SK-MEL-5 (cell line): Measurements from ENCODE around the gene M1AP. TPM values are rescaled to one million over a fixed set of nuclear protein-coding genes. Genes with fewer than 3 reads are reported as not detected.

ENCODE experiments used
- DNase-seq: peaks from one replicate; pipeline ENCODE4 v3.0.0-alpha.2; 2016; ENCODE audit warnings: low read depth, low spot score
- in situ Hi-C: cut with HindIII; loops from 2 replicates; pipeline ENCODE4 v1.10.0; 2016; ENCODE audit warnings: low sequenced_read_pairs, high pct_unique_total_duplicates, low pct_unique_long_range_greater_than_20kb
- total RNA-seq: library from RNA; depleted of rRNA; stranded (reverse); fragments of >200 nt; shearing (Covaris generic); gene quantifications from 2 replicates; pipeline ENCODE4 v1.2.3, GENCODE V29; 2014

The M1AP gene
- total RNA-seq, 1 experiment from 2014 or later: 0.08 TPM

GRCh38 chr2:74558284-74559230 lies 89.6 kb downstream of the M1AP start:
- DNase-seq: no peak
- in situ Hi-C loops: no loop called here

DNA sequence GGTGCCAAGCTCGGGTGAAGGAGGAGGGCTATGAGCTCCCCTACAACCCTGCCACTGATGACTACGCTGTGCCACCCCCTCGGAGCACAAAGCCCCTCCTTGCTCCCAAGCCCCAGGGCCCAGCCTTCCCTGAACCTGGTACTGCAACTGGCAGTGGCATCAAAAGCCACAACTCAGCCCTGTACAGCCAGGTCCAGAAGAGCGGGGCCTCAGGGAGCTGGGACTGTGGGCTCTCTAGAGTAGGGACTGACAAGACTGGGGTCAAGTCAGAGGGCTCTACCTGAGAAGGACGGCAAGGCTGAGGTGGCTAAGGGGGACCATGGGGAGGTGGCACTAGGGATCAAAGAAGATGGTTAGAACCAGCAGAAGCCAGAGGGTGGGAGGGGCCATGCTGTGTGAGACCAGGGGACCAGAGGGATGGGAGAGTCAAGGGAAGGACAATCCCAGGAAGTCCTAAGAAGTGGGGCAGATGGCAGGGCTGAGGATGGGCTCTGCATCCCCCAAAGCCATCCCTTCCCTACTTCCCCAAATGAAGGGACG lies 91.2 kb downstream of the M1AP start:
- in situ Hi-C loops: no loop called here
- no peak for DNase-seq

GRCh38 chr2:74556159-74556558 lies 92.0 kb downstream of the M1AP start:
- no peak for DNase-seq
- in situ Hi-C loops: no loop called here

GRCh38 chr2:74555610-74556103 lies 92.5 kb downstream of the M1AP start:
- no peak for DNase-seq
- in situ Hi-C loops: no loop called here

GRCh38 chr2:74554820-74555531 lies 93.2 kb downstream of the M1AP start:
- no peak for DNase-seq
- in situ Hi-C loops: no loop called here

DNA sequence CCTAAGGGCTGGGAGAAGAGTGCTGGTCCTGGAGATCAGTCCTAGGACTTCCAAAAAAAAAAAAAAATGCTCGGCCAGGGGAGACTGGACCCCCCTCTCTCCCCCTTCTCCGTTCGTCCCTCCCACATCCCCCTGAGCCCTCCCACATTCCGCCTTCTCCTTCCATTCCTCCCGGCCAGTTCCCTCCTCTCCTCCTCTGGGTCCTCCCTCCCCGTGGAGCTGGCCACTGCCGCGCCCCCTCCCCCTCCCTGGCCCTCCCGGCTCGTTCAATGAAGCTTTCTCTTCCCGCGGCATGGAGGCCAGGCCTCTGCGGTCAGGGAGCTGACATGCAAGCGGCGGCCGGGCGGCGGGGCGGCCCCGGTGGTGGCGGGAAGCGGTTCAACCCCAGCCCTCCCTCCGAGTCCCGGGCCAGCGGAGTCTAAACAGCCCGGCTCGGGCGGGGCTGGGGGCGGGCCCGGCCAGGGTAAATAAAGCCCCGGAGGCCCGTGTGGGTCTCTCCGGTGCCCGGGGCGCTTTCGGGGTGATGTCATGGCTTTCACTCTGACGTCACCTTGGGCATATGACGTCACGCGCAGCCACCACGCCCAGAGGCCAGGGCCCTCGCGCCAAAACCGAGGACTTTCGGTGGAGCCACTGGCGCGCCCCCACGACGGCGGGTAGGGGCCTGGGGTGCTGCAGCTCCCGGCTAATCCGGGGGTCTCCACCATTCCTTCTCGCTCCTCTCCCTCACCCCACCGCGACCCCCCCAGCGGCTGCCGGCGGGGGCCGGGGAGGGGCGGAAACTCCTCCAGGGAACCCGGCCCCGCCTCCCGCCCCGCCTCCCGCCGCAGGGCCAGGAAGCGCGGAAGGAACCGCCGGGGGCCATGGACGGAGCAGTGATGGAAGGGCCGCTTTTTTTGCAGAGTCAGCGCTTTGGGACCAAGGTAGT lies 94.0 kb downstream of the M1AP start, which contains the start of the genes DOK1 and LOXL3:
DOK1 (plus strand) TSS at position 829 of the 928 bp plus-strand sequence; CDS start at position 864, 35 bp downstream.
LOXL3 (minus strand) TSS at position 51 of the 928 bp plus-strand sequence. CDS start 1,308 bp downstream, outside the sequence.
- DNase-seq: peak; percentile 87
- in situ Hi-C loops: no loop called here

GRCh38 chr2:74552914-74553811 lies 95.0 kb downstream of the M1AP start:
- in situ Hi-C loops: no loop called here
- no peak for DNase-seq

DNA sequence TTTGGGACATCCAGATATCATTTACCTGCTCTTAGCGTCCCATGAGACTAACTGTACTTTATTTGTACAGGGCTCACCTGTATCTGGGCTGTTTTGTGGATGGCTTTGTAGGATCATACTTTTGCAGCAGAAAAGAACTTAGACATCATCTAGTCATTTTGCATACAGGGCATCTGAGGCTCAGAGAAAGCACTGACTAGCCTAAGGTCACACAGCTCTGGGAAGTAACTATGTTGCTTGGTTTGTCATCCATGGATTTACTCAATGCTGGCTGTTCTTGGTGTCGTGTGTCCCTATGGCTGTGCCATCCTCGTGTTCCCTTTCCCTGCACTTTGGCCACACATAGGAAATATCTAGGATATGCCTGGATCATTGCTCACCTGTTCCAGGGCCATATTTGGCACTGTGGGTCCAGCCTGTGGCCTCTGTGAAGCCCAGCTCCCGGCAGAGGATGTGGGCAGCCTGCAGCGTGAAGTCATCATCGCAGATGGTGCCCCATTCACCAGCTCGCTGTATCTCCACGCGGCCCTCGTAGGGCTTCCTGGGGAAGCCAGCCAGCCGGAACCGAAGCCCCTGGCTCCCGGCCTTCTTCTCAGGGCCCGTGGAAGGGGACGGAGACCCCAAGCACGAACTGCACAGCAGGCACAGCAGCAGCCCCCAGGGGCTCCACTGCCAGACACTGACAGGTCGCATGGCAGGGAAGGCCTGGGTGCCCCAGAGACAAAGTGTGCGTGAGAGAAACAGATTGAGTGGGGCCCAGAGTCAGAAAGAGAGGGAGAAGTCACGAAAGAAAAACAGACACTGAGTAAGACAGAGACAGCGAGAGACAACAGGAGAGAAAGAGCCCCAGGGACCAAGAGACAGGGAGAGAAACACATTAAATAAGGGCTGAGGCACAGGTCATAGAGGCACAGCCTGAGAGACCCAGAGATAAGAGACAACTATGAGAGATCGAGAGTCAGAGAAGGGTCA lies 95.9 kb downstream of the M1AP start:
- in situ Hi-C loops: no loop called here
- no peak for DNase-seq

DNA sequence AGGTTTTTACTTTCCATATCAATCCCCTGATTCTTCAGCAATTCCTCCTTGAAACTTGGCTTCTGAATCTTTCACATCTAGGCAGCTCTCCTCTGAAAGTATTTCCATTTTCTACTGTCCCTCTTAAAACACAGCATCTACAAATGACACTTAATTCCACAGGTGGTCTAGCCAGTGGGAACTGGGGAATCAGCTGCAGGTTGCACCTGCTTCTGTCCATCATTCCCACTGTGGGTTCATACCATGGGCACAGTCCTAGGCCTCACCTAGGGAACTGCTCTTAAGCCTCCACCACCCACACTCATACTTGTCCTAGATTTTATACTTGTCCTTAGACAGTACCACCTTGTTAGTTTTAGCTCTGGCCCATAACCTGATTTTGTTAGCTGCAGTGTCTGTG lies 96.6 kb downstream of the M1AP start:
- no peak for DNase-seq
- in situ Hi-C loops: no loop called here

- in situ Hi-C loops: no loop called here
- no peak for DNase-seq
Observed at GRCh38 chr2:74550231-74550630, 97.9 kb downstream of the M1AP start.

GRCh38 chr2:74548900-74549826 lies 99.0 kb downstream of the M1AP start:
- in situ Hi-C loops: no loop called here
- peak; percentile 59 for DNase-seq

DNA sequence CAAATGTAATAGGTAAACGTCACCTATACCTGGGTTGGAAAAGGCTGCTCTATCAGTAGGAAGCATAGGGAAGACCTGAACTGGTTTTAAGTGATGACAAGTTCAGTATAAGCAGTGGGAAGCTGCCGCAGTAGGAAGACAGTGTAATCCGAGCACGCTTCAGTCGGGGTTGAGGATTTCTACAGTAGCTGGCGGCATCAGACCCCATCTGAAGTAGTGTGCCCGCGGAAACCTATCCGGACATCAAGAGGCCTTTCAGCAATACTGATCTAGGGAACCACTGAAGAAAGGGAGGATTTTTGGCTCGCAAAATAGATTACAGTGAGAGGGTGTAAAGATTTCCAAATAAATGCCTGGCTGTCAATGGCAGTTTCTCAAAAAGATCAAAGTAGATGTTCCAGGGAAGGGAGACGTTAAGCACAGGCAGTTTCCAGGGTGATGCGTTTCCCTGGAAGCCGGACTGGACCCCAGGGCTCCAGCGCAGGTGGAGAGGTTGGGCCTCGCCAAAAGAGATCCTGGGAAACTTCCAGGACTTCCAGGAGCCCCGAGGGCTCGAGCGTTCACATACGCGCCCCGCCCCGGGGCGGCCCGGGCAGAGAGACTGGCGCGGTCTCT lies 99.7 kb downstream of the M1AP start:
- in situ Hi-C loops: no loop called here
- DNase-seq: no peak

GRCh38 chr2:74546004-74546403 lies 102.1 kb downstream of the M1AP start:
- in situ Hi-C loops: no loop called here

GRCh38 chr2:74544634-74545033 lies 103.5 kb downstream of the M1AP start:
- in situ Hi-C loops: no loop called here
- no peak for DNase-seq

More at GRCh38 chr2:74546004-74546403, 102.1 kb downstream of the M1AP start:
- DNase-seq: no peak
